IPS-18a (cell line): ENCODE measurements around the gene DIPK1B.

Experiments used
- H3K27ac ChIP-seq: one replicate; pipeline ENCODE4 v1.5.1; 2013; ENCODE audit warnings: low read length
- H3K27me3 ChIP-seq: one replicate; pipeline ENCODE4 v1.6.1; 2013; ENCODE audit warnings: mild to moderate bottlenecking, low read length; ENCODE audit not compliant: control insufficient read depth, insufficient read depth
- H3K36me3 ChIP-seq: one replicate; pipeline ENCODE4 v1.6.1; 2013; ENCODE audit warnings: low read depth, low read length; ENCODE audit not compliant: control insufficient read depth
- H3K4me1 ChIP-seq: one replicate; pipeline ENCODE4 v1.6.1; 2013; ENCODE audit warnings: low read depth, low read length; ENCODE audit not compliant: control insufficient read depth
- H3K4me3 ChIP-seq: one replicate; pipeline ENCODE4 v1.5.1; 2013; ENCODE audit warnings: low read length
- H3K9ac ChIP-seq: one replicate; pipeline ENCODE4 v1.6.1; 2013; ENCODE audit warnings: mild to moderate bottlenecking, low read length, moderate library complexity
- H3K9me3 ChIP-seq: one replicate; pipeline ENCODE4 v1.6.1; 2013; ENCODE audit warnings: low read depth, low read length; ENCODE audit not compliant: control insufficient read depth

The DIPK1B gene

DNA sequence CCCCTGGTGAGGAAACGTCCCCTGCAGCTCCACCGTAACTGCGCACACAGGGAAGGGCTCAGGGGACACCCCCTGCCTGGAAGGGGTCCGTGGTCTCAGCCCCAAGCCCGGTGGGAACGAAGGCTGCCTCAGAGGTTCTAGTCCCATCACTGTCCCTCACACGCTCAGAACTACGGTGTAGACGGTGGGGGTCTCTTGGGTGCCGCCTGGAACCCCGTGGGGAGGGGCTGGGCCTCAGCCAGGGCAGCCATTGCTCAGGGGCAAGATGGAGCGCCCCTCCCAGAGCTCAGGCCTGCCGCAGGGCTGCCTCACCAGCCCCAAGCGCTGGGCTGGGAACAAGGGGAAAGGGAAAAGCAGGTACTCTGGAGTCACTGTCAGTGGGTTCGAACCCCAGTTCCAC is 28.0 kb upstream of the DIPK1B start:
- Histone ChIP-seq H3K27ac (no peak overlapping the region), H3K36me3 (no peaks in the 10 kb centered on the region), H3K27me3 (peaks cover 15% of the 10 kb centered on the region), H3K4me1 (peaks cover 7% of the 10 kb centered on the region), H3K9me3 (no peaks in the 10 kb centered on the region), H3K4me3 (no peak overlapping the region), H3K9ac (no peak overlapping the region)

DNA sequence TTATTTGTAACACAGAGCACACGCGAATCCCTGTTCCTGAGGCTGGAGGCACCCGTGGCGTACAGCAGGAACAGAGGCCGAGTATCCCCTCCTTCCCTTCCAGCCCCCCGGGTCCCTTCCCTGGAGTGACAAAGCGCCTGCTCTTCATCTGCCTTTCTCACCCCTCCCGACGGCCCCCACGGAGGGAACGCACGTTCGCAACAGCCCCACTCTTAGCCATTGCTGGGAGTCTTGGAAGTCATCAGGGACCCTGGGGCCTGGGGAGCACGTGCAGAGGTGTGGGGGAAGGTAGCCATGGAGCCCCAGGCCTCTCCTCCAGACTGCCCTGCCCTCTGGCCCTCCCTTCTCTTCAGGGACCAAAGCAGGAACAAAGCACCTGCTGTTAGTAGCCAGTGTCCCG is 27.6 kb upstream of the DIPK1B start:
- Histone ChIP-seq H3K36me3 (no peaks in the 10 kb centered on the region), H3K9ac (no peak overlapping the region), H3K4me1 (peaks cover 7% of the 10 kb centered on the region), H3K4me3 (no peak overlapping the region), H3K9me3 (no peaks in the 10 kb centered on the region), H3K27me3 (peaks cover 15% of the 10 kb centered on the region), H3K27ac (no peak overlapping the region)

DNA sequence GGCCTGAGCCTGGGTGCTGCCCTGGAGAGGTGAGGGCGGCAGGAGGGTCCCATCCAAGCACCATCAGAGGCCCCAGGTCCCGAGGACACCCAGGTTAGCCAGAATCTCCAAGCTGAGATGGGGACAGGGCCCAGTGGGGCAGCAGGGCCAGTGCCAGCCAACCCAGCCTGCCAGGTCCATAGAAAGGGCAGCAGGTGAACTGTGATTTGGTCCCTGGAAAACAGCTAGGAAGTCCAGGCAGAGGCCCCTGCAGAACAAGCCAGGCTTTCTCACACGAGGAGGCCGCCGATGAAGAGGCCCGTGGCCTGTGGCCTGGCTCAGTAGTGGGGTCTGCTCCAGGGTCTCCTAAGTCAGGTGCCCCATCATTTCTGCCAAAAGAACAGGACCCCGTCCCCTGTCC is 27.2 kb upstream of the DIPK1B start:
- peaks cover 7% of the 10 kb centered on the region for H3K4me1 ChIP-seq

DNA sequence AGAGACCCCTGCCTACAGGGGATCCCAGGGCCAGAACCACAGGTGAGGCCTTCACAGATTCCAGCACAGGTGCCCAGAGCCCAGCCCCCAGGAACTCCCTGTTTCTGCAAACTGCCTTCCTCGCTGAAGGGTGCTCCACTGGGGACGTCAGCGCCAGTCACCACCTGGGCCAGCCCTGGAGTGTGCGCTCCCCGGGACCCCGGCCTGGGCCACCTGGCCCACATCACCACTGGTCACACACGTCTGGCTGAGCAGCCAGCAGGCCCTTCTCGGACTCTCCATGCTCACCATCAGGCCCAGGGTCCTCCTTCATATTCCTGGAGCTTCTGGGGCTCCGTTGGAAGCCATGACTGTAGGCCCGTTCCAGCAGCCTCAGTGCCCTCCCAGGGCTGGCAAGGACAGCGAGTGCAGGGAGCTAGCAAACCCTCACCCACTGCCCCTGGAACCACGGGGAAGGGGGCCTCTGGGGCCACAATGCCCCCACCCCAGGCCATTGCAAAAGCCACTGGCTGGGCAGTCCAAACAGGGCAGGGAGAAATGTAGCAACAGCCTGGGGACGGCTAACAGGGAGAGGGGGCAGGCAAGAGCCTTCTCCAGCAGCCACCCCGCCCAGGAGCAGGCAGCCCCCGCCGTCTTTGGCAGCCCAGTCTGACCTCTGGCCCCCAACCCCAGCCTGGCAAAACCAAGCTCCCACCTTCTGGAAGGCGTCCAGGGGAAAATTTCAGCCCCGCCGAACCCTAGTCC is 26.4 kb upstream of the DIPK1B start:
- Histone ChIP-seq H3K9ac (no peak overlapping the region), H3K9me3 (no peaks in the 10 kb centered on the region), H3K27ac (no peak overlapping the region), H3K36me3 (no peaks in the 10 kb centered on the region), H3K27me3 (peaks cover 15% of the 10 kb centered on the region), H3K4me3 (peak overlapping the region; percentile 59), H3K4me1 (peaks cover 7% of the 10 kb centered on the region)

More for the DNA sequence above, 27.2 kb upstream of the DIPK1B start:
- H3K27me3 ChIP-seq, result peaks cover 15% of the 10 kb centered on the region
- no peaks in the 10 kb centered on the region for H3K9me3 ChIP-seq
- H3K36me3 ChIP-seq, result no peaks in the 10 kb centered on the region
- H3K27ac ChIP-seq, result no peak overlapping the region
- H3K9ac ChIP-seq, result no peak overlapping the region
- no peak overlapping the region for H3K4me3 ChIP-seq

DNA sequence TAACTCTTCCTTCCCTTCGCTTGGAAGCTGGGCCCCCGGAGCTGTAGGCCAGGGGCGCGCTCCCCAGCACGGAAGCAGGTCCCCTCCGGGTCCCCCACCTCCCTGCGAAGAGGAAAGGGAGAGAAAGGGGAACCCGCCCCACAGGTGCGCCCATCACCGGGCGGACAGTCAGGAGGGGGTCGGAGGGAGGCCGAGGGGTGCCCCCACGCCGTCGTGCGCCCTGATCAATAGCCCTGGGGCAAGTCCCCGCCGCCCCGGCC is 25.9 kb upstream of the DIPK1B start:
- H3K36me3 ChIP-seq, result no peaks in the 10 kb centered on the region
- peak overlapping the region; percentile 59 for H3K4me3 ChIP-seq
- no peak overlapping the region for H3K9ac ChIP-seq
- peaks cover 7% of the 10 kb centered on the region for H3K4me1 ChIP-seq
- H3K27ac ChIP-seq, result no peak overlapping the region
- no peaks in the 10 kb centered on the region for H3K9me3 ChIP-seq
- peaks cover 15% of the 10 kb centered on the region for H3K27me3 ChIP-seq

DNA sequence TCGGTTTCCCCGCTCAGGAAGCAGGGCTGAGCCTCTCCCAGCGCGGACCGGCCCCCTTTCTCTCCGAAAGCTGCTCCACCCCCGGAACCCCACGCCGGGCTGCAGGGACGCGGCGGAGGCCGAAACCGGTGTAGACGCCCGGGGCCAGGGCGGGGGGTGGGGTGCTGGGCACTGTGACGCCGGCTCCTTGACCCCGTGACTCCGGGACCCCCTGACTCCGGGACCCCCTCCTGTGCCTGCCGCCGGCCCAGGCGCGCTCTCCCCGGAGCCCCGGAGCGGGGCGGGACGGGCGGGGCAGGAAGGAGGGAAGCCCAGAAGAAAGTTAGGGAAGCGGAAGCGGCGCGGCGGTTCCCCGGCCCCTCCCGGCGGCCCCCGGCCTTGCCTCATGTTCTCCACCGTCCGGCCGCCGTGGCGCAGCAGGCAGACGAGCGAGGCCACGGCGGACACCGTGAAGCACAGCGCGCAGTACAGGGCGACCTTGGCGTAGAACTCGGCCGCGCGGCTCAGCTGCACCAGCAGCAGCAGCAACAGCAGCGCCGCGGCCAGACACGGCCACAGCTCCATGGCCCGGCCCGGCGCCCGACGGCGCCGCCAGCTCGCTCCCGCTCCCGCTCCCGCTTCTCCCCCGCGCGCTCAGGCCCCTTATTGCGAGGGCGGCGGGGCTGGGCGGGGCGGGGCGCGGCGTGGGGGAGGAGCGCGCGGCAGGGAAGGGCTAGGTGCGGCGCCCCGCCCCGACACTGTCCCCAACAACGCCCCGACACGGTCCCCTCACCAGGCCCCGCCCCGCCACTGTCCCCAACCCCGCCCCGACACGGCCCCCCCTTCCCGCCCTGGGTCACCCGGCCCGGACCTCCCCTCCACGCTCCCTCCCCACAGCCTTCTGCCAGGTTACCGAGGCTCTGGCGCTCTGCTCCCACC is 25.3 kb upstream of the DIPK1B start, which contains the start of gene AGPAT2:
Gene AGPAT2, minus strand, starts transcription at position 664 of the 918 bp plus-strand sequence. Its CDS starts 100 bp downstream, at position 564.
- peaks cover 7% of the 10 kb centered on the region for H3K4me1 ChIP-seq
- H3K4me3 ChIP-seq, result peak within 1 kb of the TSS; percentile 59
- no peaks in the 10 kb centered on the region for H3K36me3 ChIP-seq
- no peak within 1 kb of the TSS for H3K27ac ChIP-seq
- H3K9ac ChIP-seq, result no peak within 1 kb of the TSS
- peaks cover 15% of the 10 kb centered on the region for H3K27me3 ChIP-seq
- H3K9me3 ChIP-seq, result no peaks in the 10 kb centered on the region

DNA sequence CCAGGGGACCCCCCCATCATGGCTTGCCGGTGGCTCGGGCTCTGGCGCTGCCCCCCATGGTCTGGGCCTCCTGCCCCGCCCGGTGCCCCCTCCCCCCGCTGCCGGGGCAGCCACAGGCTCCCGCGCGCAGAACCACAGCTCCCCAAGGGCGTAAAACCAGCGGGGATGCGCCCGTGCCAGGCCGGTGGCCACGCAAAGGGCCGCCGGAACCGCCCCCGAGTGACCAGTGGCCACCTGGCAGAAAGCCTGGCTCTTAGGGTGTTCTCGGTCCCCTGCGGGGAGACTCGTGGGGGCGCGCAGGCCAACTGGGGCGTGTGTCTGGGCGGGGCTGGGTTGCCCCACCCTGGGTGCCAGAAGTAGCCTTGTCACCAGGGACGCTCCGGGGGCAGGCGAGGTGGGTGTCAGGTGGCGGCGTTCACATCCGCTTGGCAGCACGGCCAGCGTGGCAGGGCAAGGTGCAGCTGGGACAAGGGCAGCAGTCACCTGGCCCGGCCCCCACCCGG is 24.6 kb upstream of the DIPK1B start:
- Histone ChIP-seq H3K27ac (no peak overlapping the region), H3K36me3 (no peaks in the 10 kb centered on the region), H3K4me3 (peak overlapping the region; percentile 37), H3K27me3 (peaks cover 15% of the 10 kb centered on the region), H3K9ac (no peak overlapping the region), H3K4me1 (peaks cover 7% of the 10 kb centered on the region), H3K9me3 (no peaks in the 10 kb centered on the region)

DNA sequence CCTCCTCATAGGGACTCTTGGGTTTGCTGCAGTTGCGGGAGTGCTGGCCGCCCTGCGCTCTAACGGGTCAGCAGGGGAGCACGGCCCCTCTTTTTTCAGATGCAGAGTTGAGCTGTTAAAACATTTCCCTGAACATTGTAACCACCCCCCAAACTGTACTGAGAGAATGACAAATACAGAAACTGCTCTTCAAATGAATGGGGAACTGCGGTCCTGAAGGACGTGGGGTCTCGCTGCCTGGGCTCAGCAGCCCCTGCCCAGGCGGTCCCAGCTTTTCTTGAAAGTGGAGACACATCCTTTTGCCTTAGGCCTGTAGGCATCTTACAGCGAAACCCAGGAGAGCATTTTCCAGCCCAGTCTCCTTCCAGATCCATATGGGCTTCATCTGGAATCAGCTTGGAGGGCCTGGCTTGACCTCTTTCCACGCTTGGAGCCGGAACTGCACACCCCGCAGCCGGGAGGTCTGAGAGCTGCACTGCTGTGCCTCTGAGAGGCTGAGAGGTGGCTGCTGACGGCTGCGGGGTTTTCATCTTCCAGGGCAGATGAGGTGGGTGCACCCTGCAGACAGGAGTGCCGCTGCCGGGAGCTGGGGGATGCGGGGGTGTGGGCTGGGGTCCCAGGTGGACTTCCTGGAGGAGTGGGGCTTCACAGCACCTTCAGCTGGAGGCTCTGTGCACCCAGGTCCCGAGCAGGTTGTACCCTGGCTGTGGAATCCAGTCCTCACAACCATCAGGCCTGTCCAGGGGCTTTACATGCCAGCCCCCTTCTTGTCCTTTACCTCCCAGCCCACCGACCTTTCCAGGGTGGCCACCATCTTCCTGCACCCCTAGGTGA is 23.9 kb upstream of the DIPK1B start:
- Histone ChIP-seq H3K27me3 (peaks cover 15% of the 10 kb centered on the region), H3K9ac (no peak overlapping the region), H3K9me3 (no peaks in the 10 kb centered on the region), H3K4me1 (peaks cover 7% of the 10 kb centered on the region), H3K36me3 (no peaks in the 10 kb centered on the region), H3K27ac (no peak overlapping the region), H3K4me3 (no peak overlapping the region)

DNA sequence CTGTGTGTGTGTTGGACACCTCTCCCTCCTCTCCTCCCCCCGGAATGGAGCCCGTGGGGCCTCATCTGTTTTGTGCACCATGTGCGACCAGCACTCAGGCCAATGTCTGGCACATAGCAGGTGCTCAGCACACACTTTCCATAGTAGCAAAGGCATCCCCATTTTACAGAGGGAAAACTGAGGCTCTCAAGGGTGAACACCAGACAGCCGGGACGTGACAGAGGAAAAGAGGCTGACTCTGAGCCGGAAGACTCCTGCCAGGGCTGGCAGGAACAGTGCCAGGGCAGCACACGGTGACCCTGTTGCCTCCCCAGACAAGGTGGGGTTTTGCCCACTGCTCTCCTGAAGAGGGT is 23.3 kb upstream of the DIPK1B start:
- no peaks in the 10 kb centered on the region for H3K36me3 ChIP-seq
- H3K9me3 ChIP-seq, result no peaks in the 10 kb centered on the region
- H3K4me1 ChIP-seq, result peaks cover 7% of the 10 kb centered on the region
- no peak overlapping the region for H3K4me3 ChIP-seq
- no peak overlapping the region for H3K9ac ChIP-seq
- H3K27ac ChIP-seq, result no peak overlapping the region
- peaks cover 15% of the 10 kb centered on the region for H3K27me3 ChIP-seq

DNA sequence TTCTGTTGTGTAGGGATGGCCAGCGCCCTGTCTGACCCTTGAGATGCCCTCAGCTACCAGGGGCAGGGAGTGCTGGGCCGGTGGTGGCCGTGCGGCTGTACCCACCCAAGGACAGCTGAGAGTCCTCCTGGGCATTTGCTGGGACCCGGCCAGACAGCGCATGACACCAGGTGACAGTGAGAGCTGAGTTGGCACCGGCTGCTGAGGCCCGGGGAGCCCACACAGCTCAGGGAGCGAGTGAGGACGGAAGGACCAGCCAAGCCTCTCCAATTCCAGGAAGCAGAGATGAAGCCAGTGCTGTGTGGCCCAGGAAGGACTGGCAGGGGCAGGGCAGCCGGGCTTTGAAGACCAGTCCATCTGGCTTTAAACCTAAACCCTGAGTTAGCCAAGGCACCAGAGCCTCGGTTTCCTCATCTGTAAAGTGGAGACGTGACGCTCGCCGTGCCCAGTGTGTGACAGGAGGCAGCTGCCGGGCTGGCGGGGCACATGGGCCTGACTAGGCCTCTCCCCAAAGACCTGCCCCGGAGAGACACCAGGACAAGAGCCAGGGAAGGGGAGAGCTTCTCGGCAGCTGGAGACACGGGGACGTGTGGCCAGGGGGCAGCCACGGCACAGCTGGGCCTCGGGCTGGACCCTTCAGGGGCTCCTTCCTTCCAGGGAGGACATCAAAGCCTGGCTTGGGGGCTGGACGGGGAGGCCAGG is 22.1 kb upstream of the DIPK1B start:
- Histone ChIP-seq H3K9me3 (no peaks in the 10 kb centered on the region), H3K9ac (no peak overlapping the region), H3K36me3 (no peaks in the 10 kb centered on the region), H3K27ac (no peak overlapping the region), H3K4me3 (no peak overlapping the region), H3K27me3 (peaks cover 12% of the 10 kb centered on the region), H3K4me1 (peaks cover 7% of the 10 kb centered on the region)

DNA sequence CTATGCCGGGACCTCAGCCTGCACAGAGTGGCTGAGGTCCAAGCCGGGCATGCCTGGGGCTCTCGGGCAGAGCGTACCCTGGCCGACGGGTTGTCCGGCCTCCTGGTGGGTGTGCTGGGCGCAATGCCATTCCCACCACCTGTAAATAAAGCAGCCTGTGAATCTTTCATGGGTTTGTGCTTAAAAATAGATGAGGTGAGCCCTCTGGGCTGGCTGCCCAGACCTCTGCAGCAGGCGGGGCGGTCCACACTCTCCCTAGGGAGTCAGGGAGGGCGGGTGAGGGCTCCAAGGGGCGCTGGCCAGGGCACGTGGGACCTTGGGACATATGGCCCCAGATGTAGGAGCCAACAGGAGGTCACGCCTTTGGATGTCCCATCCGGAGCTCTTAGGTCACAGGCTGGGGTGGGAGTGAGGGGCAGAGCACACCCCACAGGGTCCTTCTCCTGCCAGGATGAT is 21.5 kb upstream of the DIPK1B start:
- H3K27ac ChIP-seq, result no peak overlapping the region
- no peak overlapping the region for H3K4me3 ChIP-seq
- no peaks in the 10 kb centered on the region for H3K36me3 ChIP-seq
- no peaks in the 10 kb centered on the region for H3K9me3 ChIP-seq
- H3K27me3 ChIP-seq, result peaks cover 7% of the 10 kb centered on the region
- peaks cover 5% of the 10 kb centered on the region for H3K4me1 ChIP-seq
- no peak overlapping the region for H3K9ac ChIP-seq
